ENCODE results near the gene PLTP. TPM values are rescaled to one million over a fixed set of nuclear protein-coding genes. Genes with fewer than 3 reads are reported as not detected.

The PLTP gene
- total RNA-seq, 1 experiment from 2014 or later = 62.5 TPM

- Histone ChIP-seq H4K5ac (ENCODE audit: insufficient read length, low read depth, low read length) (no peak overlapping the region), H3K9me3 (ENCODE audit: control insufficient read depth, low read depth, low read length) (no peaks in the 10 kb centered on the region), H3K18ac (ENCODE audit: insufficient read length, low read depth, low read length) (no peak overlapping the region), H3K23me2 (ENCODE audit: insufficient read length, low read depth, low read length, poor library complexity, severe bottlenecking) (peaks cover 2% of the 10 kb centered on the region), H2AFZ (ENCODE audit: low read length) (no peak overlapping the region), H2AK5ac (ENCODE audit: insufficient read length, low read length) (no peak overlapping the region), H3T11ph (ENCODE audit: low read length) (no peak overlapping the region), H3K79me2 (ENCODE audit: insufficient read depth, low read length) (no peaks in the 10 kb centered on the region), H4K8ac (replicated peaks; ENCODE audit: insufficient read length, low read depth, low read length) (no peak overlapping the region), H3K27ac (ENCODE audit: insufficient read length, low read depth, low read length) (no peak overlapping the region), H3K4ac (ENCODE audit: low read depth, low read length) (no peak overlapping the region), H4K20me1 (ENCODE audit: control insufficient read depth, insufficient read depth, insufficient read length) (no peaks in the 10 kb centered on the region), H3K14ac (ENCODE audit: insufficient read depth, low read length) (no peak overlapping the region), H3K79me1 (ENCODE audit: insufficient read depth, low read depth, low read length, poor library complexity, severe bottlenecking) (no peaks in the 10 kb centered on the region), H2BK120ac (ENCODE audit: low read depth, low read length, poor library complexity, severe bottlenecking) (no peak overlapping the region), H2BK20ac (ENCODE audit: low read depth, low read length, poor library complexity, severe bottlenecking) (no peak overlapping the region), H4K91ac (ENCODE audit: insufficient read length, low read depth, low read length) (no peak overlapping the region), H2BK5ac (ENCODE audit: insufficient read length, low read length) (no peak overlapping the region), H3K9ac (ENCODE audit: extremely low read depth, insufficient read length, low read length) (no peak overlapping the region), H2BK15ac (ENCODE audit: low read depth, low read length) (no peak overlapping the region), H2BK12ac (ENCODE audit: insufficient read length, low read depth, low read length) (no peak overlapping the region), H3K23ac (ENCODE audit: insufficient read length, low read depth, low read length) (no peak overlapping the region), H3K27me3 (ENCODE audit: insufficient read depth, low read length) (no peaks in the 10 kb centered on the region), H3K4me2 (ENCODE audit: insufficient read depth, insufficient read length, low read length) (no peak overlapping the region), H3K4me1 (ENCODE audit: insufficient read depth, low read length) (no peaks in the 10 kb centered on the region), H3K56ac (ENCODE audit: insufficient read length, low read depth, low read length) (no peak overlapping the region)
- peaks cover 18 to 47% (median 42%) of the 10 kb centered on the region in 3 experiments for H3K36me3 Mint-ChIP-seq (ENCODE audit: insufficient read depth in 1 of 3, low read depth in 3 of 3)
- H3K4me1 Mint-ChIP-seq = peaks cover 5 to 8% of the 10 kb centered on the region in 2 experiments; a peak in 3 of 4 replicates
- DNase-seq = no peak
- TF ChIP-seq CTCF (conservative IDR thresholded peaks at IDR 0.05) = no peak
- no peak overlapping the region for H3K27ac Mint-ChIP-seq
- no peak overlapping the region for H3K4me3 Mint-ChIP-seq
- no CpG with 5 or more reads among the region's 14 CpGs for WGBS (ENCODE audit: extremely low coverage, insufficient read length, low lambda C conversion rate)
- H3K9me3 Mint-ChIP-seq = no peaks in the 10 kb centered on the region
- H3K27me3 Mint-ChIP-seq (ENCODE audit: low read depth) = no peaks in the 10 kb centered on the region; the same call in 1 of the 2 replicates
These were observed 15.3 kb downstream of the PLTP start for GRCh38 chr20:45896641-45897161.
